Measurements from ENCODE around the gene ZNF552. TPM values are rescaled to one million over a fixed set of nuclear protein-coding genes. Genes with fewer than 3 reads are reported as not detected.
"Not testable (repeated sequence)": the region's sequence is repeated elsewhere in the genome, so short reads cannot be mapped to it uniquely, and the experiment has no call there.

Gene ZNF552
- total RNA-seq, 5 donors from 2014 or later (not counting 1 experiment from before 2014, with no cell fraction given): 12.7 to 18.9 (median 16.2) TPM

GRCh38 chr19:57815247-57816075, 748 bp upstream of the ZNF552 start:
- POLR2A ChIA-PET: interaction anchor here in 1 of 2 donors (0.6 to 0.8 kb wide), 2 partner anchors 69 to 283 kb away, joined by 3 read pairs; partner anchors contain the start of genes ZNF776 and ZSCAN18
- WGBS (ENCODE audit: insufficient coverage): 96% methylated on average over 14 of the region's 17 CpGs

GRCh38 chr19:57813919-57814504, 701 bp downstream of the ZNF552 start:
- Histone ChIP-seq H3K9me3 (no peaks in the 10 kb centered on the region), H3K36me3 (ENCODE audit: control insufficient read depth in 2 of 2, extremely low read depth in 1 of 2, insufficient read depth in 1 of 2, low read length in 1 of 2) (peaks cover 0 to 21% of the 10 kb centered on the region in 2 donors), H3K4me3 (ENCODE audit: control insufficient read depth in 1 of 2, extremely low read depth in 1 of 2, low read length in 1 of 2) (peak overlapping the region; percentile 86), H3K4me1 (ENCODE audit: control insufficient read depth in 1 of 2, extremely low read depth in 1 of 2, insufficient read depth in 2 of 2, low read length in 2 of 2) (peaks cover 13 to 36% of the 10 kb centered on the region in 2 experiments), H3K27me3 (replicated peaks in 1 of 2; ENCODE audit: control insufficient read depth in 2 of 2, extremely low read depth in 1 of 2, insufficient read depth in 2 of 2, low read length in 1 of 2) (no peaks in the 10 kb centered on the region), H3K27ac (ENCODE audit: low read length) (peak overlapping the region; percentile 74)
- CTCF ChIA-PET: no interaction called here
- Mint-ChIP-seq H3K27ac (peak overlapping the region; percentile 92), H3K4me3 (peak overlapping the region; percentile 91 to 99 (median 94)), H3K27me3 (no peaks in the 10 kb centered on the region), H3K9me3 (no peaks in the 10 kb centered on the region), H3K4me1 (peaks cover 49 to 56% (median 52%) of the 10 kb centered on the region in 3 donors), H3K36me3 (peaks cover 24% of the 10 kb centered on the region)
- no peak for DNase-seq
- no peak for ATAC-seq (replicated peaks in 1 of 4)
- POLR2A ChIA-PET: no interaction called here
- WGBS (ENCODE audit: insufficient coverage): 45% methylated on average over 13 of the region's 13 CpGs

More at GRCh38 chr19:57815247-57816075, 748 bp upstream of the ZNF552 start:
- Histone ChIP-seq H3K9me3 (no peaks in the 10 kb centered on the region), H3K4me1 (ENCODE audit: control insufficient read depth in 1 of 2, extremely low read depth in 1 of 2, insufficient read depth in 2 of 2, low read length in 2 of 2) (peaks cover 16 to 46% of the 10 kb centered on the region in 2 experiments), H3K27ac (ENCODE audit: low read length) (peak overlapping the region; percentile 74), H3K4me3 (ENCODE audit: control insufficient read depth in 1 of 2, extremely low read depth in 1 of 2, low read length in 1 of 2) (peak overlapping the region; percentile 86), H3K36me3 (ENCODE audit: control insufficient read depth in 2 of 2, extremely low read depth in 1 of 2, insufficient read depth in 1 of 2, low read length in 1 of 2) (peaks cover 0 to 10% of the 10 kb centered on the region in 2 donors), H3K27me3 (replicated peaks in 1 of 2; ENCODE audit: control insufficient read depth in 2 of 2, extremely low read depth in 1 of 2, insufficient read depth in 2 of 2, low read length in 1 of 2) (no peaks in the 10 kb centered on the region)
- Mint-ChIP-seq H3K27me3 (no peaks in the 10 kb centered on the region), H3K36me3 (peaks cover 12% of the 10 kb centered on the region), H3K9me3 (no peaks in the 10 kb centered on the region), H3K4me1 (peaks cover 52 to 63% (median 58%) of the 10 kb centered on the region in 3 donors), H3K4me3 (peak overlapping the region; percentile 91 to 99 (median 94)), H3K27ac (peak overlapping the region; percentile 92)
- no peak for DNase-seq
- ATAC-seq (replicated peaks in 1 of 4): no peak
- CTCF ChIA-PET: interaction anchor here in 1 of 2 donors (0.8 kb wide), 1 partner anchor 69 kb away, joined by 3 read pairs; the partner anchor contains the start of gene ZNF776

- WGBS (ENCODE audit: insufficient coverage): no CpG with 5 or more reads among the region's 13 CpGs
- DNase-seq; H3K27me3 Mint-ChIP-seq; CTCF ChIA-PET; H3K9me3 ChIP-seq; H3K9me3 Mint-ChIP-seq; ATAC-seq (replicated peaks in 1 of 4); H3K27me3 ChIP-seq (replicated peaks in 1 of 2; ENCODE audit: control insufficient read depth in 2 of 2, extremely low read depth in 1 of 2, insufficient read depth in 2 of 2, low read length in 1 of 2): not testable (repeated sequence)
- Mint-ChIP-seq H3K36me3 (peaks cover 30% of the 10 kb centered on the region), H3K27ac (peak overlapping the region; percentile 78 to 80), H3K4me3 (peak overlapping the region; percentile 64 to 99 (median 72)), H3K4me1 (peaks cover 46 to 50% (median 49%) of the 10 kb centered on the region in 3 donors)
- peak overlapping the region; percentile 18 for H3K27ac ChIP-seq (ENCODE audit: low read length)
- POLR2A ChIA-PET: interaction anchor here in 1 of 2 donors (0.6 kb wide), 1 partner anchor 139 kb away, joined by 3 read pairs; no protein-coding TSS in a partner anchor
- peak overlapping the region; percentile 86 for H3K4me3 ChIP-seq (ENCODE audit: control insufficient read depth in 1 of 2, extremely low read depth in 1 of 2, low read length in 1 of 2)
- peaks cover 13 to 30% of the 10 kb centered on the region in 2 experiments for H3K4me1 ChIP-seq (ENCODE audit: control insufficient read depth in 1 of 2, extremely low read depth in 1 of 2, insufficient read depth in 2 of 2, low read length in 2 of 2)
- H3K36me3 ChIP-seq (ENCODE audit: control insufficient read depth in 2 of 2, extremely low read depth in 1 of 2, insufficient read depth in 1 of 2, low read length in 1 of 2): peaks cover 0 to 27% of the 10 kb centered on the region in 2 donors
These were observed 1.5 kb downstream of the ZNF552 start for GRCh38 chr19:57812975-57813820.

- no peaks in the 10 kb centered on the region for H3K9me3 Mint-ChIP-seq
- no peaks in the 10 kb centered on the region for H3K9me3 ChIP-seq
- peaks cover 13 to 30% of the 10 kb centered on the region in 2 experiments for H3K4me1 ChIP-seq (ENCODE audit: control insufficient read depth in 1 of 2, extremely low read depth in 1 of 2, insufficient read depth in 2 of 2, low read length in 2 of 2)
- H3K4me3 Mint-ChIP-seq: peak overlapping the region in 2 of 3 donors; percentile 4 to 99
- H3K4me1 Mint-ChIP-seq: peaks cover 47 to 52% (median 50%) of the 10 kb centered on the region in 3 donors
- ATAC-seq (replicated peaks in 1 of 4): no peak
- H3K27me3 Mint-ChIP-seq: no peaks in the 10 kb centered on the region
- H3K27ac ChIP-seq (ENCODE audit: low read length): peak overlapping the region; percentile 18
- no peaks in the 10 kb centered on the region for H3K27me3 ChIP-seq (replicated peaks in 1 of 2; ENCODE audit: control insufficient read depth in 2 of 2, extremely low read depth in 1 of 2, insufficient read depth in 2 of 2, low read length in 1 of 2)
- POLR2A ChIA-PET: interaction anchor here in 1 of 2 donors (0.6 kb wide), 2 partner anchors 12 to 140 kb away, joined by 3 to 5 read pairs; no protein-coding TSS in a partner anchor
- peaks cover 0 to 35% of the 10 kb centered on the region in 2 donors for H3K36me3 ChIP-seq (ENCODE audit: control insufficient read depth in 2 of 2, extremely low read depth in 1 of 2, insufficient read depth in 1 of 2, low read length in 1 of 2)
- no peak for DNase-seq
- CTCF ChIA-PET: interaction anchor here in 1 of 2 donors (0.6 kb wide), 2 partner anchors 105 to 334 kb away, joined by 3 read pairs; no protein-coding TSS in a partner anchor
- peaks cover 36% of the 10 kb centered on the region for H3K36me3 Mint-ChIP-seq
- WGBS (ENCODE audit: insufficient coverage): 17% methylated on average over 1 of the region's 3 CpGs
- no peak overlapping the region for H3K4me3 ChIP-seq (ENCODE audit: control insufficient read depth in 1 of 2, extremely low read depth in 1 of 2, low read length in 1 of 2)
- peak overlapping the region; percentile 0 to 78 for H3K27ac Mint-ChIP-seq
These were observed 2.5 kb downstream of the ZNF552 start for GRCh38 chr19:57812226-57812625.

GRCh38 chr19:57810410-57811295, 4.1 kb downstream of the ZNF552 start:
- POLR2A ChIA-PET; H3K27ac ChIP-seq (ENCODE audit: low read length); ATAC-seq (replicated peaks in 1 of 4); H3K4me3 Mint-ChIP-seq; H3K27me3 Mint-ChIP-seq; H3K9me3 Mint-ChIP-seq; H3K9me3 ChIP-seq; H3K27ac Mint-ChIP-seq; H3K27me3 ChIP-seq (replicated peaks in 1 of 2; ENCODE audit: control insufficient read depth in 2 of 2, extremely low read depth in 1 of 2, insufficient read depth in 2 of 2, low read length in 1 of 2); DNase-seq; H3K4me3 ChIP-seq (ENCODE audit: control insufficient read depth in 1 of 2, extremely low read depth in 1 of 2, low read length in 1 of 2): not testable (repeated sequence)
- WGBS (ENCODE audit: insufficient coverage): 100% methylated on average over 3 of the region's 17 CpGs
- H3K36me3 ChIP-seq (ENCODE audit: control insufficient read depth in 2 of 2, extremely low read depth in 1 of 2, insufficient read depth in 1 of 2, low read length in 1 of 2): peaks cover 0 to 39% of the 10 kb centered on the region in 2 donors
- Mint-ChIP-seq H3K4me1 (peaks cover 45 to 48% (median 48%) of the 10 kb centered on the region in 3 donors), H3K36me3 (peaks cover 44% of the 10 kb centered on the region)
- peaks cover 13 to 30% of the 10 kb centered on the region in 2 experiments for H3K4me1 ChIP-seq (ENCODE audit: control insufficient read depth in 1 of 2, extremely low read depth in 1 of 2, insufficient read depth in 2 of 2, low read length in 2 of 2)
- CTCF ChIA-PET: interaction anchor here in 1 of 2 donors (0.9 kb wide), 1 partner anchor 11 kb away, joined by 3 read pairs; no protein-coding TSS in a partner anchor

Measured in T-cell (primary cell).